Progenitor cell of endocrine pancreas (in vitro differentiated cells): ENCODE data around the gene RPL19. TPM values are rescaled to one million over a fixed set of nuclear protein-coding genes. Genes with fewer than 3 reads are reported as not detected.

Experiments
- DNase-seq: peaks from one replicate; pipeline ENCODE4 v3.0.0; 2021; ENCODE audit warnings: low spot score; ENCODE audit not compliant: unreplicated experiment
- H3K27ac Mint-ChIP-seq: 2 replicates; pipeline ENCODE4 v1.8.0; 2021; ENCODE audit warnings: mild to moderate bottlenecking, moderate library complexity, mixed read lengths
- H3K27me3 Mint-ChIP-seq: 2 replicates; pipeline ENCODE4 v1.8.0; 2021; ENCODE audit warnings: mixed read lengths
- H3K36me3 Mint-ChIP-seq: 2 replicates; pipeline ENCODE4 v1.8.0; 2022; ENCODE audit warnings: mixed read lengths; ENCODE audit not compliant: insufficient read depth
- H3K4me1 Mint-ChIP-seq: 2 replicates; pipeline ENCODE4 v1.8.0; 2021; ENCODE audit warnings: low read depth, mixed read lengths
- H3K4me3 Mint-ChIP-seq: 2 replicates; pipeline ENCODE4 v1.8.0; 2021; ENCODE audit warnings: low read depth, mild to moderate bottlenecking, moderate library complexity, mixed read lengths
- H3K9me3 Mint-ChIP-seq: 2 replicates; pipeline ENCODE4 v1.8.0; 2021; ENCODE audit warnings: low read depth, mixed read lengths
- CTCF ChIP-seq: fragments of 200-600 bp; sonication (generic); IDR thresholded peaks from one replicate; pipeline ENCODE4 v1.5.0; 2021; ENCODE audit warnings: antibody characterized with exemption, mild to moderate bottlenecking; ENCODE audit not compliant: unreplicated experiment
- total RNA-seq: library from RNA; stranded (reverse); gene quantifications from 2 replicates; pipeline ENCODE4 v1.2.1, GENCODE V29; 2021

The RPL19 gene
- total RNA-seq, 1 donor from 2014 or later: 1,229 TPM

- no peaks in the 10 kb centered on the region for H3K36me3 Mint-ChIP-seq
- TF ChIP-seq CTCF: no peak
- peaks cover 59% of the 10 kb centered on the region for H3K27me3 Mint-ChIP-seq
- H3K4me1 Mint-ChIP-seq: no peaks in the 10 kb centered on the region
- H3K27ac Mint-ChIP-seq: no peak overlapping the region
- no peak for DNase-seq
- no peaks in the 10 kb centered on the region for H3K9me3 Mint-ChIP-seq
- no peak overlapping the region for H3K4me3 Mint-ChIP-seq
Measured at GRCh38 chr17:39231091-39231561, 31.0 kb downstream of the RPL19 start.

GRCh38 chr17:39231591-39232551 lies 31.8 kb downstream of the RPL19 start:
- peak; percentile 43 for DNase-seq
- Mint-ChIP-seq H3K4me3 (no peak overlapping the region), H3K27ac (no peak overlapping the region), H3K9me3 (no peaks in the 10 kb centered on the region), H3K36me3 (no peaks in the 10 kb centered on the region), H3K4me1 (no peaks in the 10 kb centered on the region), H3K27me3 (peaks cover 54% of the 10 kb centered on the region)
- peak; percentile 67 for TF ChIP-seq CTCF

- no peak overlapping the region for H3K27ac Mint-ChIP-seq
- no peak overlapping the region for H3K4me3 Mint-ChIP-seq
- DNase-seq: no peak
- H3K9me3 Mint-ChIP-seq: no peaks in the 10 kb centered on the region
- H3K36me3 Mint-ChIP-seq: no peaks in the 10 kb centered on the region
- H3K4me1 Mint-ChIP-seq: no peaks in the 10 kb centered on the region
- H3K27me3 Mint-ChIP-seq: peaks cover 43% of the 10 kb centered on the region
- peak; percentile 72 for TF ChIP-seq CTCF
Measured at GRCh38 chr17:39235555-39236449, 35.7 kb downstream of the RPL19 start.

- TF ChIP-seq CTCF: no peak
- H3K9me3 Mint-ChIP-seq: no peaks in the 10 kb centered on the region
- no peaks in the 10 kb centered on the region for H3K4me1 Mint-ChIP-seq
- H3K36me3 Mint-ChIP-seq: no peaks in the 10 kb centered on the region
- no peak overlapping the region for H3K4me3 Mint-ChIP-seq
- H3K27me3 Mint-ChIP-seq: peaks cover 38% of the 10 kb centered on the region
- DNase-seq: no peak
- H3K27ac Mint-ChIP-seq: no peak overlapping the region
Measured at GRCh38 chr17:39236450-39236927, 36.4 kb downstream of the RPL19 start.

- H3K36me3 Mint-ChIP-seq: no peaks in the 10 kb centered on the region
- no peak for TF ChIP-seq CTCF
- H3K4me1 Mint-ChIP-seq: no peaks in the 10 kb centered on the region
- no peak overlapping the region for H3K4me3 Mint-ChIP-seq
- H3K27ac Mint-ChIP-seq: no peak overlapping the region
- DNase-seq: no peak
- peaks cover 35% of the 10 kb centered on the region for H3K27me3 Mint-ChIP-seq
- H3K9me3 Mint-ChIP-seq: no peaks in the 10 kb centered on the region
Measured at GRCh38 chr17:39236981-39237441, 36.9 kb downstream of the RPL19 start.
